GM12875 (cell line): ENCODE data around the gene ATCAY.
A peak's percentile ranks its signal among the peaks of the same experiment; 100 is the strongest.

ENCODE experiments used
- H3K4me3 ChIP-seq: one replicate; pipeline ENCODE4 v1.5.1; 2011; ENCODE audit warnings: low read depth, low read length, control low read depth
- TF ChIP-seq, protein P1 (sequence below): IDR thresholded peaks from 2 replicates; pipeline ENCODE4 v1.5.1; 2011; ENCODE audit warnings: low read depth, mild to moderate bottlenecking, control low read depth, inconsistent platforms, low read length, moderate library complexity, borderline replicate concordance; ENCODE audit not compliant: insufficient read depth

The ATCAY gene

DNA sequence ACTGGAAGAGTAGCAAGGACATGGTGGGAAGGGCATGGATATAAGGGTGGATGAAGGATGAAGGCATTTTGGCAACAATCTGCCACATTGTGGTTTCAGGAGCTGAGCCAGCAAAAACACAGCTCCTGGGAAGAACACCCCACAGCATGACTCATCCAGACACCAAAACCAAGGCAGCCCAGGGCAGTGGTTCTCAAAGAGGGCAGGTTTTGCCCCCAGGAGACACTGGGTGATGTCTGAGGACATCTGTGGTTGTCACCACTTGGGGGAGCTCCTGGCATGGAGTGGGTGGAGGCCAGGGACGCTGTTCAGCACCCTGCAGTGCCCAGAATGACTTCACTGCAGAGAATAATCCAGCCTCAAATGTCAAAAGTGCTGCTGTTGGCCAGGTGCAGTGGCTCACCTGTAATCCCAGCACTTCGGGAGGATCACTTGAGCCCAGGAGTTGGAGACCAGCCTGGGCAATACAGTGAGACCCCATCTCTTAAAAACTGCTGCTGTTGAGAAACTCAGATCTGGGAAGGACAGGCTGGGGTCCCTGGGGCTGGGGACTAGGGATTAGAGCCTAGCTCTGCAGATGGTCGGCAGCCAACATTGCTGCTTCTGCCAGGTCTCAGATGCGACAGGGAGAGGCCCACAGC, 27.8 kb upstream of the ATCAY start:
- no peak overlapping the region for H3K4me3 ChIP-seq
- TF ChIP-seq, protein P1, sequence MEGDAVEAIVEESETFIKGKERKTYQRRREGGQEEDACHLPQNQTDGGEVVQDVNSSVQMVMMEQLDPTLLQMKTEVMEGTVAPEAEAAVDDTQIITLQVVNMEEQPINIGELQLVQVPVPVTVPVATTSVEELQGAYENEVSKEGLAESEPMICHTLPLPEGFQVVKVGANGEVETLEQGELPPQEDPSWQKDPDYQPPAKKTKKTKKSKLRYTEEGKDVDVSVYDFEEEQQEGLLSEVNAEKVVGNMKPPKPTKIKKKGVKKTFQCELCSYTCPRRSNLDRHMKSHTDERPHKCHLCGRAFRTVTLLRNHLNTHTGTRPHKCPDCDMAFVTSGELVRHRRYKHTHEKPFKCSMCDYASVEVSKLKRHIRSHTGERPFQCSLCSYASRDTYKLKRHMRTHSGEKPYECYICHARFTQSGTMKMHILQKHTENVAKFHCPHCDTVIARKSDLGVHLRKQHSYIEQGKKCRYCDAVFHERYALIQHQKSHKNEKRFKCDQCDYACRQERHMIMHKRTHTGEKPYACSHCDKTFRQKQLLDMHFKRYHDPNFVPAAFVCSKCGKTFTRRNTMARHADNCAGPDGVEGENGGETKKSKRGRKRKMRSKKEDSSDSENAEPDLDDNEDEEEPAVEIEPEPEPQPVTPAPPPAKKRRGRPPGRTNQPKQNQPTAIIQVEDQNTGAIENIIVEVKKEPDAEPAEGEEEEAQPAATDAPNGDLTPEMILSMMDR, result peak; percentile 42

DNA sequence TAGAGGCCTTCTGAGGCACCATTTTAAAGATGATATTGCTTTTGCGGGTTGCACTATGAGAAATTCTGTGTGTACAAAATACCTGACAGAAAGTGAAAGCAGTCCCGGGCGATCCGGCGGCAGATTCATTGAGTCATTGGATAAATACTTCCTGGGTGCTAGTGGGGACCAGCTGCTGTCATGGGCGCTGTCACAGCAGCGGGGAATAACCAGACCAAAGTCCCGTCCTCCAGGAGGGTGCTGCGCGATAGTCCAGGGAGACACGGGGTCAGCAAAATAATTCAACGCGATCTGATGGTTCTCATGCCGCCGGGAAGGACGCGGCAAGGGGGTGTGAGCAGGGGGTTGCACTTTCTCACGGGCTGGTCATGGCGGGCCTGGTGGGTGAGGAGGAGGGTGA, 25.2 kb upstream of the ATCAY start:
- TF ChIP-seq, protein P1, result no peak
- no peak overlapping the region for H3K4me3 ChIP-seq

DNA sequence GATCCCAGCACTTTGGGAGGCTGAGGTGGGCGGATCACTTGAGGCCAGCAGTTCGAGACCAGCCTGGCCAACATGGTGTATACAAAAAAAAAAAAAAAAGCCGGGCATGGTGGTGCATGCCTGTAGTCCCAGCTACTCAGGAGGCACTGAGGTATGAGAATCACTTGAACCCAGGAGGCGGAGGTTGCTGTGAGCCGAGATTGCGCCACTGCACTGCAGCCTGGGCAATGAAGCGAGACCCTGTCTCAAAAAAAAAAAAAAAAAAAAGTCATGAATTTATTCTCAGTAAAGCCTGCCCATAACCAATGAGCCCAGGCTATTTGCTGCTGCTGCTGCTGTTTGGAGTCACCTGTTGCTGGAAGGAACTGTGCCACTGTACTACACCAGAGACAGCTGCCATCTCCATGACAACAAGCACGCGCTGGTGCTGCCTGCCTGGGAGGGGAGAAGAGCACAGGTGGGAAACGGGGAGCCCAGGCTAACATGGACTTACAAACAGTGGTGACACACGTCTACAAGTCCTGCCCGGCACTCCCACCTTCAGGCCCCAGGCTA, 23.0 kb upstream of the ATCAY start:
- TF ChIP-seq, protein P1, result no peak
- no peak overlapping the region for H3K4me3 ChIP-seq

DNA sequence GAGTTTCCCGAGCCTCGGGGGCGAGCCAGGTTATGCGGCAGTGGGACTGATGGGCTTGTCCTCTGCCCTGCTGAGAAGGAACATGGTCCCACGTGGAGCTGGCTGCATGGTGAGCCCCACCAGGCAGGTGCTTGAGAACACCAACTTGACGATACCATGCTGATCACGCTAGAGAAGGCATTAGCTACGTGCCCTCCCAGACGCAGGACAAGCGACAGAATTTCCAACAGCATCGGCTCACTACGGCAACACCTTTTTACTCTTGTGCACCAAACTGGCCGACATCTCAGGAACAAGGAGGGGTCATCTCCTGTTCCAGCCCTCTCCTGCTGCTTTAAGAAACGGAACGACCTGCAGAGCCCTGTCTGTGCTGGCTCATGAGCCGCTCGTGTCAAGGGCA, 20.0 kb upstream of the ATCAY start:
- TF ChIP-seq, protein P1, result no peak
- no peak overlapping the region for H3K4me3 ChIP-seq

DNA sequence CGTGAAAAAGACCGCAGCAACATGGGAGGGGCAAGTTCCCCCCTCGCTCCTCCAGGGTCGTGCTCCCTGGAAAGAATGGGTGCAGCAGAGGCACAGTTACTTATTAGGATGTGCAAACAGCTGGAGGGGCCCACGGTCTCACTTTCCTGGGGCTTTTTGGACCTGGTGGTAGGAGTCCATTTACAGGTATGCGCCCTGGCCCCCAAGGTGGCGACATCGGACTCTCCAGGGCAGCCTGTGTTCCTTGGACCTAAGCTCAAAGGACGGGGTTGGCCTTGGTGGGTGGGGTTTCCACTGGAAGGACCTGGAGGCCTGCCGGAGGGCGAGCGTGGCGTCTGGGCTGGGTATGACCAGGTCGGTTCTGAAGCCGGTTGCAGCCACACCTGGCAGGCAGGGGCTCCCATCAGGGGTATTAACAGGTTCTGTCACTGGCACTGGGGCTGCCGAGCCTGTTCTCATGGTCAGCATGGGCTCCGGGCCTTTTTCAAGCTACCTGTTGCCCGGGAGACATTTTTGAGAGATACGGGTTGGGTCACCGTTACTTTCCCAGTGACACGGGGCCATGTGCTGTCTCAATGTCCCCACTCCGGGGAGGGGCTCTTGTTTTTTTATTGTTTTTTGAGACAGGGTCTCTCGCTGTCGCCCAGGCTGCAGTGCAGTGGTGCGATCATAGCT, 17.5 kb upstream of the ATCAY start:
- no peak overlapping the region for H3K4me3 ChIP-seq
- TF ChIP-seq, protein P1, result no peak

DNA sequence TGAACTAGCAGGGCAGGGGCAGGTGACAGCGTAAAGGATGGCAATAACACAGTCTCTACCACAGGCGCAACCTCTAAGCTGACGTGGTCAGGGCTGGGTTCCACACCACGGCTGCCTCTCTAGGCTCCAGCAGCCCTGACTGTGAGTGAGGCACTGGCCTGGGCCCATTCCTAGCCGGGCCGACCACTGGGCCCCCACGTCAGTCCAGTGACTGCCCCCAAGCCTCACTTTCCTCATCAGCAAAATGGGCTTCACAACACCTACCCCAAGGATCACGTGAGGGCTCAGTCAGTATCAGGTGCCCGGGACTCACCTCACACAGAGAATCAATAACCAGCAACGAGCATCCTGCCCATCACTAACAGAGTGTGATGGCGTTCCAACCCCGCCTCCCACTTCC, 16.8 kb upstream of the ATCAY start:
- no peak overlapping the region for H3K4me3 ChIP-seq
- TF ChIP-seq, protein P1, result no peak
